Subcutaneous adipose tissue (tissue), 4 donors: ENCODE measurements around the gene LHX5. TPM values are rescaled to one million over a fixed set of nuclear protein-coding genes. Genes with fewer than 3 reads are reported as not detected.

Source experiments
- total RNA-seq, 4 donors: library from RNA; depleted of rRNA; stranded (reverse); fragments of >200 nt; gene quantifications; one replicate each; pipeline ENCODE4 v1.1.0, GENCODE V29; 2016
- TF ChIP-seq, protein P1 (sequence below): fragments of 450-650 bp; IDR thresholded peaks from one replicate; pipeline ENCODE4 v1.5.1; 2016; ENCODE audit warnings: low read depth, mild to moderate bottlenecking, control low read depth, antibody characterized with exemption, moderate library complexity

Gene LHX5
- total RNA-seq, 4 donors from 2014 or later: not detected

GRCh38 chr12:113456761-113457160 is 14.9 kb downstream of the LHX5 start:
- TF ChIP-seq, protein P1, sequence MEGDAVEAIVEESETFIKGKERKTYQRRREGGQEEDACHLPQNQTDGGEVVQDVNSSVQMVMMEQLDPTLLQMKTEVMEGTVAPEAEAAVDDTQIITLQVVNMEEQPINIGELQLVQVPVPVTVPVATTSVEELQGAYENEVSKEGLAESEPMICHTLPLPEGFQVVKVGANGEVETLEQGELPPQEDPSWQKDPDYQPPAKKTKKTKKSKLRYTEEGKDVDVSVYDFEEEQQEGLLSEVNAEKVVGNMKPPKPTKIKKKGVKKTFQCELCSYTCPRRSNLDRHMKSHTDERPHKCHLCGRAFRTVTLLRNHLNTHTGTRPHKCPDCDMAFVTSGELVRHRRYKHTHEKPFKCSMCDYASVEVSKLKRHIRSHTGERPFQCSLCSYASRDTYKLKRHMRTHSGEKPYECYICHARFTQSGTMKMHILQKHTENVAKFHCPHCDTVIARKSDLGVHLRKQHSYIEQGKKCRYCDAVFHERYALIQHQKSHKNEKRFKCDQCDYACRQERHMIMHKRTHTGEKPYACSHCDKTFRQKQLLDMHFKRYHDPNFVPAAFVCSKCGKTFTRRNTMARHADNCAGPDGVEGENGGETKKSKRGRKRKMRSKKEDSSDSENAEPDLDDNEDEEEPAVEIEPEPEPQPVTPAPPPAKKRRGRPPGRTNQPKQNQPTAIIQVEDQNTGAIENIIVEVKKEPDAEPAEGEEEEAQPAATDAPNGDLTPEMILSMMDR: no peak

GRCh38 chr12:113456199-113456598 is 15.5 kb downstream of the LHX5 start:
- TF ChIP-seq, protein P1: no peak

GRCh38 chr12:113453330-113453729 is 18.3 kb downstream of the LHX5 start:
- TF ChIP-seq, protein P1: no peak

GRCh38 chr12:113452458-113452857 is 19.2 kb downstream of the LHX5 start:
- TF ChIP-seq, protein P1: no peak

GRCh38 chr12:113449839-113450238 is 21.8 kb downstream of the LHX5 start:
- TF ChIP-seq, protein P1: no peak

DNA sequence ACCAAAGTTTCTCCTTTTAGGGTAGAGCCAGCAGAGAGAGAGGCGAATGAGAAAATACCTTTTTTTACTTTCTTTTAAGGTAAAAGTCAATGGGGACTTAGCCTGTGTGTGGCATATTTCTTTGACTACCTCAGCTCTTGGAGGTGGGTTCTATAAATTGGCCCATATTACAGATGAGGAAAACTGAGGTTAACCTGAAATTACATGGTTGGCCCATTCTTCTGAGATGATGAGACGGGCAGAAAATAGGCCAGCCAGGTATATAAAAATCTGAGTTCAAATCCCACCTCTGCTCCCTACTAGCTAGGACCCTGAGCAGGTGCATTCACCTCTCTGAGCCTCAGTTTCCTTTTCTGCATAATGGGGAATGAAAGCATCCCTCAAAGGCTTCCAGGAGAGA is 22.4 kb downstream of the LHX5 start:
- TF ChIP-seq, protein P1: no peak

- TF ChIP-seq, protein P1: no peak
Measured at GRCh38 chr12:113448873-113449272, 22.8 kb downstream of the LHX5 start.
